ENCODE data around the gene GSG1L.

DNA sequence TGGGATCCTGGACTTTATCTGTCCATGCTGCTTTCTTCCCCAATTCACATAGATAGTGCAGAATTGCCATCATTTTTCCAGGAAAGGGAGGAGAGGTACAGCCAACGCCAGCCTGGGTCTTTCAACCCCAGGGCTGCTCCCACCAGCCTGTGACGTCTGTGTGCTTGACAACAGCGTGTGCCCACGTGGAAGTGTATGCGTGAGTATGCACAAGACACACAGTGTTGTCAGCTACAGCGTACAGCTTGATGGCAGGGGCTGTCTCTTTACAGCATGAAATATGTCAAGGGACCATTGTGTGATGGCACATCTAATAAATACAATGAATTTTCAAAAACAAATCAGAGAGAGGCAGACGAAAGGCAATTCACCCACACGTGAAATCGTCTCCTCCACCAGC lies 62.3 kb downstream of the GSG1L start:
- no peak for TF ChIP-seq ZMAT3 (CRISPR knock-in tag; conservative IDR thresholded peaks at IDR 0.05)
- TF ChIP-seq, protein P1, sequence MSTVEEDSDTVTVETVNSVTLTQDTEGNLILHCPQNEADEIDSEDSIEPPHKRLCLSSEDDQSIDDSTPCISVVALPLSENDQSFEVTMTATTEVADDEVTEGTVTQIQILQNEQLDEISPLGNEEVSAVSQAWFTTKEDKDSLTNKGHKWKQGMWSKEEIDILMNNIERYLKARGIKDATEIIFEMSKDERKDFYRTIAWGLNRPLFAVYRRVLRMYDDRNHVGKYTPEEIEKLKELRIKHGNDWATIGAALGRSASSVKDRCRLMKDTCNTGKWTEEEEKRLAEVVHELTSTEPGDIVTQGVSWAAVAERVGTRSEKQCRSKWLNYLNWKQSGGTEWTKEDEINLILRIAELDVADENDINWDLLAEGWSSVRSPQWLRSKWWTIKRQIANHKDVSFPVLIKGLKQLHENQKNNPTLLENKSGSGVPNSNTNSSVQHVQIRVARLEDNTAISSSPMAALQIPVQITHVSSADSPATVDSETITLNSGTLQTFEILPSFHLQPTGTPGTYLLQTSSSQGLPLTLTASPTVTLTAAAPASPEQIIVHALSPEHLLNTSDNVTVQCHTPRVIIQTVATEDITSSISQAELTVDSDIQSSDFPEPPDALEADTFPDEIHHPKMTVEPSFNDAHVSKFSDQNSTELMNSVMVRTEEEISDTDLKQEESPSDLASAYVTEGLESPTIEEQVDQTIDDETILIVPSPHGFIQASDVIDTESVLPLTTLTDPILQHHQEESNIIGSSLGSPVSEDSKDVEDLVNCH (CRISPR knock-in tag; IDR thresholded peaks at IDR 0.05): no peak
- no peak for TF ChIP-seq PHF8 (CRISPR knock-in tag; IDR thresholded peaks at IDR 0.05)
- no peak for TF ChIP-seq AGO2 (optimal IDR thresholded peaks at IDR 0.05; ENCODE audit: low read depth, low read length)
- TF ChIP-seq, protein P2, sequence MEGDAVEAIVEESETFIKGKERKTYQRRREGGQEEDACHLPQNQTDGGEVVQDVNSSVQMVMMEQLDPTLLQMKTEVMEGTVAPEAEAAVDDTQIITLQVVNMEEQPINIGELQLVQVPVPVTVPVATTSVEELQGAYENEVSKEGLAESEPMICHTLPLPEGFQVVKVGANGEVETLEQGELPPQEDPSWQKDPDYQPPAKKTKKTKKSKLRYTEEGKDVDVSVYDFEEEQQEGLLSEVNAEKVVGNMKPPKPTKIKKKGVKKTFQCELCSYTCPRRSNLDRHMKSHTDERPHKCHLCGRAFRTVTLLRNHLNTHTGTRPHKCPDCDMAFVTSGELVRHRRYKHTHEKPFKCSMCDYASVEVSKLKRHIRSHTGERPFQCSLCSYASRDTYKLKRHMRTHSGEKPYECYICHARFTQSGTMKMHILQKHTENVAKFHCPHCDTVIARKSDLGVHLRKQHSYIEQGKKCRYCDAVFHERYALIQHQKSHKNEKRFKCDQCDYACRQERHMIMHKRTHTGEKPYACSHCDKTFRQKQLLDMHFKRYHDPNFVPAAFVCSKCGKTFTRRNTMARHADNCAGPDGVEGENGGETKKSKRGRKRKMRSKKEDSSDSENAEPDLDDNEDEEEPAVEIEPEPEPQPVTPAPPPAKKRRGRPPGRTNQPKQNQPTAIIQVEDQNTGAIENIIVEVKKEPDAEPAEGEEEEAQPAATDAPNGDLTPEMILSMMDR (CRISPR knock-in tag; IDR thresholded peaks at IDR 0.05): no peak
- no peak for TF ChIP-seq CEBPB (IDR thresholded peaks at IDR 0.05; ENCODE audit: borderline replicate concordance, low read depth, low read length)
- no peak for TF ChIP-seq ZKSCAN1 (IDR thresholded peaks at IDR 0.05; ENCODE audit: low read length)
- TF ChIP-seq ASH2L (IDR thresholded peaks at IDR 0.05; ENCODE audit: insufficient read length, low read depth, low read length): no peak
- no peak for TF ChIP-seq HDAC6 (IDR thresholded peaks at IDR 0.05; ENCODE audit: low read depth, low read length)
- TF ChIP-seq NFRKB (IDR thresholded peaks at IDR 0.05): no peak
- TF ChIP-seq FOXA1 (IDR thresholded peaks at IDR 0.05): no peak
- no peak for TF ChIP-seq FOXA1 (CRISPR knock-in tag; IDR thresholded peaks at IDR 0.05)
- no peak for TF ChIP-seq SMC3 (IDR thresholded peaks at IDR 0.05; ENCODE audit: low read length)
- TF ChIP-seq JUN (CRISPR knock-in tag; IDR thresholded peaks at IDR 0.05): no peak

Measured in HepG2 (cell line).